ENCODE measurements around the gene PARP4.
"Not testable (repeated sequence)": the region's sequence is repeated elsewhere in the genome, so short reads cannot be mapped to it uniquely, and the experiment has no call there.

Gene PARP4

DNA sequence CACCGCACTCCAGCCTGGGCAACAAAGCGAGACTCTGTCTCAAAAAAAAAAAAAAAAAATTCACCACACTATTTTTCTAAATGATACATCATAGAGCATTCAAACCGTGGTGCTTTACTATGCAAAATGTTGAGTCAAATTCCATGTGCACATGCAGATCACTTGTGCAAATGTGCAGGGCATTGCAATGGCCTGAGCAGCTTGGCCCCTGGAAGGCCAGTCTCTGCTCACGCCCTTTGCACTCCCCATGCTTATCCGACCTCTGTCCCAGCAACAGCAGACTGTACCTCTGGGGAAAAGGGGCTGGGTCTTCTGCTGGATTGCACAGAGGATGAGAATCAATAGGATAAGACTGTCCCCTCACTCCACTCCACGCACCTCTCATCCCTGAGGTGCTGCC, 58.5 kb downstream of the PARP4 start:
- no peak for DNase-seq (ENCODE audit: extremely low read depth in 1 of 2, low read depth in 1 of 2)

DNA sequence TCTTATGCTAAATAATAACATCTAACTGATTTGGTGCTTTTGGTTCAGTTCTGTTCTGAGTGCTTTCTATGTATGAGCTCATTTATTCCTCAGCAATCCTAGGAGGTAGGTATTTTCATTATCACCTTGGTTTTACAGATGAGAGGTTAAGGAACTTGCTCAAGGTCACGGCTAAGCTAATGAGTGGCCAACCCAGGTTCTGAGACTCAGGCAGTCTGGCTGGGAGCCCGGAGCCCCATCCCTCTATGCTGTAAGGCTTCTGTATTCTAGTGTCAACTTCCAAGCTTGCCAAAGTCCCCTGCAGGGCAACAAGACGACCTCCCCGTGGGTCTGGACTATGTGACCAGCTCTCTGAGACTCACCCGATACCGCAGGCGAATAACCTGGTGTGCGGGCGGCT, 60.5 kb downstream of the PARP4 start:
- DNase-seq (ENCODE audit: extremely low read depth in 1 of 2, low read depth in 1 of 2): no peak

DNA sequence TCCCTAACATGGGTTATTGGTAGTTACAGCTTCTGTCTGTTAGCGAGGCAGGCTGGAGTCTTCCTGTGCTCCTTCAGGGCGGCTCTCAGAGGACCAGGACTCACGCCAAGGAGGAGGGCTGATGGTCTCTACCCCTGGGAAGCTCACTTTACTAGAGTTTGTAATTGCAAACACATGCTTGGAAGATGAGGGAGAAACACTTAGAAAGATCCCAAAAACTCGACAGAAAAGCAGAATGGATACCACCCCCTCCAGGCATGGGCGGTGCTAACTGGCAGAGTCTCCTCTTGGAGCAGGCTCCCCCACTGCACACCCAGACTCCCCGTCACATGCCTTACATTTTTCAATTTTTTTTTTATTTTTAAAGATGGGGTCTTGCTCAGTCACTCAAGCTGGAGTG, 62.0 kb downstream of the PARP4 start:
- DNase-seq (ENCODE audit: extremely low read depth in 1 of 2, low read depth in 1 of 2): no peak

DNA sequence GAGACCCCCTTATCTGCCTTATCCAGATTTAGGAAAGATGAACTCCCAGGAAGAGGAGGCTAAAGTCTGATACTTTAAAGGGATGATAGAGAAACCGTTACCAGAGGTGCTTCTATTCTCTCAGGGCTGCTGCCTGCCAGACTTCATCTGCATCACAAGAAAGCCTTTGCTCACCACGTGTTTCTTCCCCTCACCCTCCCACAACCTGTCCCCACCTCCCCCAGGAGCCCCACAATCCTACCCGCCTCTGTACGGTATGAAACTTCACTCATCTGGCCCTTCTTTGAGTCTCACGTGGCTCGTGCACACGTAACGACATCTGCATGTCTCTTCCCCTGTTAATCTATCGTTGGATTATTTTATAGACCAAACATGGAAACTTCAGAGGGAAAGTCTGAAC, 67.7 kb downstream of the PARP4 start:
- not testable (repeated sequence) for DNase-seq (ENCODE audit: extremely low read depth in 1 of 2, low read depth in 1 of 2)

DNA sequence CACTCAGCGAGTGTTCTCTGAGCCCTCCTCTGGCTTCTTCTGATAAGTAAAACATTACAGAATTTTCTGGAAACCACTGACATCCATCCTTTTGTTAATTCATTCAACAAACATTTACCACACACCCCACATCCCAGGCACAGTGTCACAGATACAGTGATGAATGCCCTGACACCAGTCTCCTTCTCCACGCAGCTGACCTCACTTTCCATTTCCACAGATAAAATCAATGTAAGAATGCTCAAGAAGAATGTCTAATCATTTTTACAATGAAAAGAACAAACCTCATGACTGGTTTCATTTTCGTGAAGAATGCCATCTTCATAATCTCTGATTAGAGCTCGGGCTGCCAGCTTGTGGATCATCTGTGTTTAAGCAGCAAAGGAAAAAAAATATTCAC, 69.2 kb downstream of the PARP4 start:
- no peak for DNase-seq (ENCODE audit: extremely low read depth in 1 of 2, low read depth in 1 of 2)

DNA sequence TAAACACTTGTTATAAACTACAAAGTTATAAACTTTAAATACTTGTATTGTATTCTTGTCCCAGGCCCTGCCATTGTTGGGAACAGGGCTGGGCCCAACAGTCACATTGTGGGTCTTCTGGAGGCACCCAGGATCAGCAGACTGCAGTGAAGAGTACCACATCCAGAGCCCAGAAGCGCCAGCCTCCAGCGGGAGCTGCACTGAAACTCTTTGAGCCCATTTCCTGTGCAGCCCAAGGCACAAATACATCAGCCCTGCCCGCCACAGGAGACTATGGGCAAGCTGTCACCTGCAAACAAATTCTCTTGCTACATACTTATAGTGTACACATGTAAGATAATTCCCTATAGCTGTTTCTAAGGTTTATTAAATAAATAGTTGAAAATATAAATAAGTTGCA, 86.5 kb downstream of the PARP4 start:
- DNase-seq (ENCODE audit: extremely low read depth in 1 of 2, low read depth in 1 of 2): not testable (repeated sequence)

DNA sequence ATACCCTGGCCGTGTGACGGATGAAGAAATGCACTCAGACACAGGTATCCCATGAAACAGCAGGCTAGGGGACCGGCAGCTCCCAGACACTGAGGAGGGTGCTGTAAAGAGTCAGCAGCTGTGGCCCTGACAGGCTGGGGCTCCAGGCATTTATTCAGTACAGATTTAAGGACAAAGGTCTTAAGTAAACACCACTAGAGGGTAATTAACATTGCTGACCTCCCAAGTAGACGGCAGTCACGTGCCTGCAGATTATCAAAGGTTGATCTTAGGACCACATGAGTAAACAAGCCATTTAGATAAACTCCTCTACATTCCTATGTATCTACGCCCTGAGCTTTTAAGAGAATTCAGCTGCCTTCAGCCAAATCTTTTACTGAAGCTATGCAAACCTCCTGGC, 92.9 kb downstream of the PARP4 start:
- DNase-seq (ENCODE audit: extremely low read depth in 1 of 2, low read depth in 1 of 2): not testable (repeated sequence)

DNA sequence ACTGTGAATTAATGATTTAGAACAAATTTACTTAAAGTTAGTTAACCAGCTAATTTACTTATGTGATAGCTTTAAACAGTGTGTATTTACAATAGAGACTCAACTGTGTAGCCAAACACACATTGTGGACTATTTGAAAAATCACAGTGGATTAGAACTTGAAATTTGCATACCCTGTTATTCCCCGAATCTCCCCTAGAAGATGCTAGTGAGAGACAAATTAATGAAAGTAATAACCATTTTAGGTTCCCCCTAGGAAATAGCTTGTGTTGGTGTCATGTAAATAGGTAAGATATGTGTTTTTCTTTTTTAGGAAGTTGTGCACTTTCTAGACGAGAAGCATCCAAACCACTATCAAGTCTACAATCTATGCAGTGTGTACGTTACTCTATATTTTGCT, 104.7 kb downstream of the PARP4 start:
- no peak for DNase-seq (ENCODE audit: extremely low read depth in 1 of 2, low read depth in 1 of 2)

DNA sequence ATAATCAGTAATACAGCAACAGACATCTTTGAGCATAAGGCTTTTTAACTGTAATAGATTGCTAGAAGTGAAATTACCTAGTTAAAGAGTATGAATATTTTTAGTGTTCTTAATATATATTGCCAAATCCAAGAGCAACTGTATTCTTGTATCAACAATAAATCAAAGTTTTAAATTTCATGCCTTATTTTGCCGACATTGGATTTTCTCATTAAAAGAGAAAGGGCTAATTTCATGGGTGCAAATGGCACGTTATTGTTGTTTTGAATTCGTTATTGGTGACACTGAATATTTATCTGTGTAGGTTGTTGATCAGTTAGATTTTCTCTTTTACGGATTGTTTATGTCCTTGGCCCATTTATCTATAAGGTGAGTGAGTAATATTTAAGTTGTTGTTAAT, 106.1 kb downstream of the PARP4 start:
- DNase-seq (ENCODE audit: extremely low read depth in 1 of 2, low read depth in 1 of 2): no peak

DNA sequence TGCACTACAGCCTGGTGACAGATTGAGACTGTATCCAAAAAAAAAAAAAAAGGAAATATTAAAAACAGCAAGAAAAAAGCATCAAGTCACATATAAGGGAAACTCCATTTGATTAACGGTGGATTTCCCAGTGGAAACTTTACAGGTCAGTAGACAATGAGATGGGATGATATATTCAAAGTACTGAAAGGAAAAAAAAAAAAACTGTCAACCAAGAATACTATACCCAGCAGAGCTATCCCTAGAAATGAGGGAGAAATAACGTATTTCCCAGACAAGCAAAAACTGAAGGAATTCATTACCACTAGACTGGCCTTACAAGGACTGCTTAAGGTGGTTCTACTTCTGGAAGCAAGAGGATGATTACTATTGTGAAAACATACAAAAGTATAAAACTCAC, 115.8 kb downstream of the PARP4 start:
- no peak for DNase-seq (ENCODE audit: extremely low read depth in 1 of 2, low read depth in 1 of 2)

DNA sequence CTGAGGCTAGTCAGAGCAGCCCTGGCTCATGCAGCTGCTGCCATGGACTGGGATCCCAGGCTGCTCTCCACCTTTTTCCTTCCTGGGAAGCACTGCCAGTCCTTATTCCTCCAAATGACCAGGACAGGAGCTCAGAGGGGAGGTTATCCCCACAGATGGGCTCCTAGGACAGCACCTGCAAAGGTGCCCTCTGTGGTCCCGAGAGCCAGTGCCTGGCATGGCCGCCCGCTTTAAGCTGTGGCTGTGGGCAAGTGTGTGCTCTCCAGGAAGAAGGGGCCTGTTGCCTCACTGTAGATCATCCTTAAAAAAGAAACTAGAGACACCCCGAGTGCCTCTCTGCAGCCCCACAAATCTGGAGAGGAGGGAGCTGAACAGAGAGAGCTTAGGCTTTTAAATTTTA, 119.6 kb downstream of the PARP4 start:
- DNase-seq (ENCODE audit: extremely low read depth in 1 of 2, low read depth in 1 of 2): no peak

DNA sequence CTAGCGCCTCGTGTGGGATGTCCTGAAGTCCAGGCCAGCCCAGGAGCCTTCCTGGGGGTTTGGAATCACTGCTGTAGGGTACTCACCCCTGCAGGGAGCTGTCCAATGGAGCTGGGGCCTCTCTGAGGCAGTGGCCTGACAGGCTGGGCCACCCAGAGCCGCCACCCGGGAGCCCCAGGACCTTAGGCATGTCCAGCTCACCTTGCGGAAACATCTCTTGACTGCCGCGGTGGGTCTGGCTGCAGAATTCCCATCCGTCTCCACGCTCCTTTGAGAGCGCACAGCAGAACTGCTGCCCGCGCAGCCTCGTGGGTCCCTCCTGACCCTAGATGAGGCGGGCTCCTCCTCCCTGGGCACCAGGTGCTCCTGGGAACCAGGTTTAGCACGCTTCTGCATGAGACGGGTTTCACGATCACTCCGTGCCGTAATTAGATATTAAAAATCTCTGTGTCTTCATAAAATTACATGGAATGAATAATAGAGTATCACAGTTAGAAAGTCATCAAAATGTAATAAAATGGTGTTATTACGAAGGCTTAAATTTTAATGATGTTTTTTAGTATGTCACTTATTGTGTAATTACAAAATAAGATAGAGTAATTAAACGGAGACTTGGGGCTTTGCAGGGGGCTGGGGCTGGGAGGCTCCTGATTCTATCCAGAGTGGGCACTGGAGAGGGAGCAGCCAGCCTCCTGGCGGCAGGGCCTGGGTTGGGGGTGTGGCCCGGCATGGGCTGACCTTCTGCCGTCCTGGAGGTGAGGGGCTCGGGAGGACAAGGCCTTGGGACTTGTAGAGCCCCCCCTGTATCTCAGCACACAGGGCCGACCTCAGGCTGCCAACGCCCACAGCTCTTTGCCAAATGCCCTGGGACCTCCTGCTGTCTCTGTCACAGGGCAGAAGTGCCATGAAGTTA, 120.6 kb downstream of the PARP4 start:
- DNase-seq (ENCODE audit: extremely low read depth in 1 of 2, low read depth in 1 of 2): not testable (repeated sequence)

DNA sequence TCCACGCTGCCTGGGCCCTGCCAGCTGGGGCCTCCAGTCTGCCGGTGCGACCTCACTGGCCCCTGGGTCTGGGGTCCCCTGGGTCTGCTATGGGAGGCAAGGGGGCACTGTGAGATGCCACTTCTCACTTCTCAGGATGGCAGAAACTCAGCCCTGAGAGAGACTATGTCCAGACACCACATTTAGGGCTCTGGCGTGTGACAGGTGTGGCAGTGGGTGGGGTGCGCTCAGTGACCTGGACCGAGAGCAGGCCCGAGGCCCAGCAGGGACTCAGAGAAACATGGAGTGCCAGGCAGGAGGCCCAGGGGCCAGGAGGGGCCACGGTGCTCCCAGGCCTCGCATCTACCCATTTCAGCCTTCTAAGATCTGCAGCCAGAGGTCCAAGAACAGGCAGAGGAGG, 121.8 kb downstream of the PARP4 start:
- not testable (repeated sequence) for DNase-seq (ENCODE audit: extremely low read depth in 1 of 2, low read depth in 1 of 2)

DNA sequence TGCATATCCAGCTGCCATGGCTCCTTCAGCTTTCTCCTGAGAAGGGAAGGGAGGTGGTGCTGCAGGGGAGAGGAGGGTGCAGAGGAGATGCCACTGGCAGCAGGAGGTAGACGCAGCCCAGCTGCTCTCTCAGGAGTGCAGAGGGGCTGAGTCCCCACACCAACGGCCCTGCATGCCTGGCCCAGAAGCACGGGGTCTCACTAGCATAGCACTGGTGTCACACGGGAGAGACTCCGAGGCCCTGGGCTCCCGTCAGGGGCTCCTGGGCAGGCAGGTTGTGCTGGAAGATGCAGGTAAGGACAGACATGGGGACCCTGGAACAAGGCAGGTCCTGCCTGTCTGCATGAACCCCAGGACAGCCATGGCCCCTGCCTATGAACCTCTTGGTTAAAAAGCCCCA, 123.1 kb downstream of the PARP4 start:
- DNase-seq (ENCODE audit: extremely low read depth in 1 of 2, low read depth in 1 of 2): no peak

DNA sequence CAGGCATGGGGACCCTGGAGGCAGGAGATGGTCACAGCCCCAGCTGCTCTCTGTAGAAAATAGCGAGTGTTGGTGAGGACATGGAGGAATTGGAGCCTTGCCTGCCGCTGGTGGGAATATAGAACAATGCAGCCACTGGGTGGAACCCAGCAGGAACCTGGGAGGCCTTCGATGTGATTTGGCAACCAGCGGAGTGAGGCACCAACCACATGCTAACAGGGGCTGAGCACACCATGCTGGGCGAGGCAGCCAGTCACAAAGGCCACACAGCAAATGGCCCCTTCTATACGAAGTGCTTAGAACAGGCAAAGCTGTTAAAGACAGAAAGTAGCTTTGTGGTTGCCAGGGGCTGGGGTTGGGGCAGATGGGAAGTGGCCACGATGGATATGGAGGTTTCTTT, 123.8 kb downstream of the PARP4 start:
- not testable (repeated sequence) for DNase-seq (ENCODE audit: extremely low read depth in 1 of 2, low read depth in 1 of 2)

DNA sequence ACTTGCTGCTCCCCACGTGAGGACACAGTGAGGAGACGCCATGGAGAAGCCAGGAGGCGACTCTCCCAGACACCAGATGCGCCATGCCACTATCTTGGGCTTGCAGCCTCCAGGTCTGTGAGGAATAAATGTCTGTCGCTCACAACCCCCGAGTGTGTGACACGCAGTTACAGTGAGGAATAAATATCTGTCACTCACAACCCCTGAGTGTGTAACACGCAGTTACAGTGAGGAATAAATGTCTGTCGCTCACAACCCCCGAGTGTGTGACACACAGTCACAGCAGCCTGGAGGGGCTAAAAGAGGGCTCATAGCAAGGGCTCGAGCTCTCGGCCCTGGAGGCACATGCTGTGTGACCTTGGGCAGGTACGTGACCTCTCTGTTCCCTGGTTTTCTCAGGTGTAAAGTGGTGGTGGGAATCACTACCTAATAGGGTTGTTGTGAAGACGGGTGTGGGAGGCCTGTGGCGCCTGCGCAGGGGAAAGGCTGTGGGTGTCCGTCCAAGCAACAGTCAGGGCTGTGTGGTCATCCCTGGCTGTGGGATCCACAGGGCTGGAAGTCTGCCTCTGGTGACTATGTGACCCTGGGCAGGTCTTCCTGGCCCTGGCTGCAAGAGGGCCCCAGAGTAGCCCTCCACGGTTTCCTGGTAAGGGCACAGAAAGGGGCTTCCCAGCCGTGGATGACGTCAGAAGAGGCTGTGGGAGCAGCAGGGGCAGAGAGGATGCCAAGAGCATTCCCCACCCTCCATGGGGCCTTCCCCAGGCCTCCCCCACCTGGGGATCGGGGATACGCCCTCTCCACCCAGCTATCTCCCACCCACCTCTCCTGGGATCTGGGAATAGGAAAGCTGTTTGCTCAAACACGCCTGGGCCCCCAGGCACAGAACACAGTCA, 125.5 kb downstream of the PARP4 start:
- DNase-seq (ENCODE audit: extremely low read depth in 1 of 2, low read depth in 1 of 2): no peak

DNA sequence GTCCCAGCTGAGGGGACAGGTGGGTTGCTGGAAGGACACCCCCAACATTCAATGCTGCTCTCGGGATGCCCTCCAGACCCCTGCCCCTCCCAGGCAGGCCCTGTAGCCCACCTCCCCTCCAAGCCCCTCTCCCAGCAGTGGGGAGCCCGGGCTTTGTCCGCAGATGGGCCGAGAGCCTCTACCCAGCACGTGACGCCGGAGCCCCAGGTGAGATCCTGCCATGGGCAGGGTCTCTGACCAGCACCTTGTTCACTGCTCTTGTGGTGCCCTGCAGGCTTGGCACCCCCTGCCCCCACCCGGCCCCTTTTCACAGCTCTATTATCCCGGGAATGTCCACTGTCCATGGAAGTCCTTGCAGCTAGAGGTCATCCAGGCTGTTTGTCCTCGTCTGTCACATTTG, 126.7 kb downstream of the PARP4 start:
- DNase-seq (ENCODE audit: extremely low read depth in 1 of 2, low read depth in 1 of 2): no peak

DNA sequence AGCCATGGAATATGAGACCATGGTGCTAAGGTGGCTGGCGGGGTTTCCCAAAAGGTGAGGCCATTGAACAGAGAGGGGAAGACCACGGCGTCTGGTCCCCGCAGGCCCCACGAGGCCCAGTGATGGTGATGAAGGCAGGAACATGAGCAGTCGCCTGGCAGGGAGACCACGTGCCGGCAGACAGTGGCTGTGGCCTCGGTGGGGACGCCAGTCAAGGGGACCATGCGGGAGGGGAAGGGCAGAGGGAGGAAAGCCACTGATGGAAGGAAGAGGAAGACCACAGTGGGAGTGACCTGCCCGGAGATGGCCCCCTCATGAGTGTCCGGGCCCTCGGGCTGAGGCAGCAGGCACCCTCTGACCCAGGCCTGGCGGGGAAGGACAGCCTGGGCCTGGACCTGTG, 127.6 kb downstream of the PARP4 start:
- DNase-seq (ENCODE audit: extremely low read depth in 1 of 2, low read depth in 1 of 2): not testable (repeated sequence)

DNA sequence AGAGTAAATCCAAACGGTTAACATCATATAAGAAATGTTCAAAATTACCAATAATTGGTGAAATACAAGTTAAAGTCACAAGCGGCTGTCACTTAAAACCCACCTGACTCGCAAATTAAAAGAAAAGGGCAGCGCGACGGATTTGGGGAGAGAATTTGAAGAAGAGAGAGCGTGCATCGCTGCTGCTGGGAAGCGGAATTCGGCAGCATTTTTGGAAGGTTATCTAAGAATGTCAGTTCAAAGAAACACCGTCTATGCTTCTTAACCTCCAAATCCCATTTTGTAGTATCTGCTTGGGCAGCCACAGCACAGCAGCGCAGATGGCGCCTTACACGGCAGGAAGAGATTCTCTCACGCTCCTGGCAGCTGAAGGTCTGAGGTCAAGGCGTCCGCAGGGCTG, 128.5 kb downstream of the PARP4 start:
- not testable (repeated sequence) for DNase-seq (ENCODE audit: extremely low read depth in 1 of 2, low read depth in 1 of 2)

DNA sequence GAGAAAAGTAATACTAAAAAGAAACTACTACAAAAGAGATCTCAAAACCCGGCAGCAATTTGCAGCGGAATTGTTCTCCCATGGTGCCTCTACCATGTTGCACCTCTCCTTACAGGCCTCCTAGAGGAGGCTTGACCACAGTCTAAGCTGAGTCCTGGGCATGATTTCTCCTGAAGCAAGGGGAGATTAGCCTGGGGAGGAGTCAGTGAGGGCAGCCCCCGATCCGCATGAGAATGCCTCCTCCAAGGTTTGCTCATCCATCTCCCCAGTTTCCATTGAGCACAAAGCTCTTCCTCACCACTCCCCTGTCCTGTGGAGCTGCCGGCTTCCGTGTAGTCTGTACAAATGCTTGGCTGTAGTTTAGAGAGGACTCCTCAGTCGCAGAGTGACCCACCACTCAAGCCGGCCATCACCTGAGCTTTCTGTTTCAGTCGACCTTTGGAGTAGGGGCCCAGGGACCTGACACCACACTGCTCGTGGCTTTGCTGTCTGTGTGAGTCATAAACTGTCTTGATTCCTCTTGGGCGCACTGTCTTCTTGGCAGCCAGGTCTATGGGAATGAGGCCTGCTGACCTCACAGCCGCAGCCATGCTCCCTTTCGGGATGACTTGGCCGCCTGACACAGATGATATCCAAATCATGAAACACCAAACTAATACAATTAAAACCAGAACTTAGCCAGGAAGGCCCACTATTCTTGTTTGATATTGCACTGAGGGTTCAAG, 130.9 kb downstream of the PARP4 start:
- no peak for DNase-seq (ENCODE audit: extremely low read depth in 1 of 2, low read depth in 1 of 2)

DNA sequence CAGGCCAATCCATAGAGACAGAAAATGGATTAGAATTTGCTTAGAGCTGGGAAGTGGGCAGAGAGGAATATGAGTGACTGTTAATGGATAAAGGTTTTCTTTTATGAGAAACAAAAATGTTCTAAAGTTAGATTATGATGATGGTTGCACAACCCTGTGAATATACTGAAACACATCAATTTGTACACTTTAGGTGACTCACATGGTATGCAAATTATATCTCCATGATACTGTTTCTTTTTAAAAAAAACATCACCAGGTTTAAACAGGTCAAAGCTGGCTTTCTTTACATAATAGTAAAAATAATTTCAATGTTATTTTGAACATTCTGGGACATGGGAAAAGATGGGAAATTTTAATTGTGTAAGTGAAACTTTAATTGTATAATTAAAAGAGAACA, 131.7 kb downstream of the PARP4 start:
- not testable (repeated sequence) for DNase-seq (ENCODE audit: extremely low read depth in 1 of 2, low read depth in 1 of 2)

Data from activated CD8-positive, alpha-beta memory T cell treated with anti-CD3 and anti-CD28 coated beads for 1 hour (primary cell).